Central memory CD4-positive, alpha-beta T cell (primary cell): ENCODE results near the gene PCMTD2.
A peak's percentile ranks its signal among the peaks of the same experiment; 100 is the strongest.
"Not testable (repeated sequence)": the region's sequence is repeated elsewhere in the genome, so short reads cannot be mapped to it uniquely, and the experiment has no call there.

Source experiments
- DNase-seq: peaks from one replicate; pipeline ENCODE4 v3.0.0; 2022

Gene PCMTD2

GRCh38 chr20:64258071-64258823 is 2.7 kb downstream of the PCMTD2 start:
- no peak for DNase-seq

GRCh38 chr20:64260239-64260638 is 4.7 kb downstream of the PCMTD2 start:
- no peak for DNase-seq

GRCh38 chr20:64261138-64261537 is 5.6 kb downstream of the PCMTD2 start:
- DNase-seq = no peak

- DNase-seq = no peak
Observed at GRCh38 chr20:64264091-64264490, 8.5 kb downstream of the PCMTD2 start.

GRCh38 chr20:64265201-64265600 is 9.7 kb downstream of the PCMTD2 start:
- DNase-seq = no peak

- no peak for DNase-seq
Observed at GRCh38 chr20:64266988-64267387, 11.4 kb downstream of the PCMTD2 start.

GRCh38 chr20:64268174-64268573 is 12.6 kb downstream of the PCMTD2 start:
- no peak for DNase-seq

GRCh38 chr20:64269604-64270411 is 14.3 kb downstream of the PCMTD2 start:
- no peak for DNase-seq

- no peak for DNase-seq
Observed at GRCh38 chr20:64271636-64272035, 16.1 kb downstream of the PCMTD2 start.

- DNase-seq = no peak
Observed at GRCh38 chr20:64273109-64273508, 17.6 kb downstream of the PCMTD2 start.

GRCh38 chr20:64276817-64277216 is 21.3 kb downstream of the PCMTD2 start:
- DNase-seq = no peak

GRCh38 chr20:64277571-64278316 is 22.2 kb downstream of the PCMTD2 start:
- no peak for DNase-seq

GRCh38 chr20:64278317-64278681 is 22.8 kb downstream of the PCMTD2 start:
- no peak for DNase-seq

GRCh38 chr20:64279826-64280459 is 24.4 kb downstream of the PCMTD2 start:
- DNase-seq = no peak

- DNase-seq = no peak
Observed at GRCh38 chr20:64280460-64280843, 24.9 kb downstream of the PCMTD2 start.

- no peak for DNase-seq
Observed at GRCh38 chr20:64283646-64284045, 28.1 kb downstream of the PCMTD2 start.

GRCh38 chr20:64285579-64286446 is 30.3 kb downstream of the PCMTD2 start:
- peak; percentile 72 for DNase-seq

- not testable (repeated sequence) for DNase-seq
Observed at GRCh38 chr20:64286447-64287263, 31.1 kb downstream of the PCMTD2 start.

GRCh38 chr20:64287264-64287590 is 31.7 kb downstream of the PCMTD2 start:
- DNase-seq = not testable (repeated sequence)

GRCh38 chr20:64292167-64292566 is 36.6 kb downstream of the PCMTD2 start:
- DNase-seq = not testable (repeated sequence)

GRCh38 chr20:64303086-64303485 is 47.5 kb downstream of the PCMTD2 start:
- DNase-seq = not testable (repeated sequence)
